GM19324 (cell line): ENCODE results near the gene PXYLP1.
"Not testable (repeated sequence)": the region's sequence is repeated elsewhere in the genome, so short reads cannot be mapped to it uniquely, and the experiment has no call there.

Source experiments
- ATAC-seq: cut with Tn5 transposase; IDR thresholded peaks from one replicate; pipeline ENCODE4 v1.9.1; 2021; ENCODE audit warnings: mild to moderate bottlenecking, moderate library complexity; ENCODE audit not compliant: unreplicated experiment, low FRiP score

Gene PXYLP1

GRCh38 chr3:141289228-141289772 lies 57.7 kb downstream of the PXYLP1 start:
- no peak for ATAC-seq

DNA sequence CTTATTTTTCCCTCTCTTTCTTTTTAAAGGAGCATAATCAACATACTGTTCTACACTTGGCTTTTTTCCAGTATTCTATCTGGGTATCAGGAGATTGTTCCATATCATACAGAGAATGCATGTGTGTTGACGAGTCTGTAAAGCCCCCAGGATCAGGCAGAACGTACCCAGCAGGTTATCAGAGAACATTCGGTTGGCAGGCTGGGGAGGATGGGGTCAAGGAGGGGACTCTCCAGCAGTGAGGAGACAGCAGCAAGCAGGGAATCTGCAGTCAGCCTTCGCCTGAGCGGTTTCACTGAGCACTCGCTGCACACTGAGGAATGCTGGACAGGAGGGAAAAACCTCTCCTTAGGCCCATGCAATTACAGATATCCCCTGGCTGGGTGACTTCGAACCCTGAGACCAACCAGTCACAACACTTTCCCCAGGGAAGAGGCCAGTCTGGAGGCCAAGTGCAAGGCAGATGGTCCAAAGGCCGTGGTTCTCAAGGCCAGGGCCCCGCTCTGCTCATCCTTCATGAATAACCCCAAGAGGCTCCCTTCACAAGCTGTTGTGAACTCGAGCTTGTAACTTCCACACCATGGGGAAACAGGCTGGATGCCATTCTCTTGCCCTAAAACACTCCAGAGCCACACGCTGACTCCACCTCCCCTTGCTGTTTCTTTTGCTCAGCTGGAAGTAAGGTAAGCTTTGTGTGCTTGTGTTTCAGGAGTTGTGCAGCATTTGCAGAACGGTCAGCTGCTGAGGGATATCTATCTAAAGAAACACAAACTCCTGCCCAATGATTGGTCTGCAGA lies 60.1 kb downstream of the PXYLP1 start:
- ATAC-seq: no peak

- ATAC-seq: no peak
Observed at GRCh38 chr3:141292356-141293058, 60.9 kb downstream of the PXYLP1 start.

- ATAC-seq: no peak
Observed at GRCh38 chr3:141294301-141294700, 62.7 kb downstream of the PXYLP1 start.

- no peak for ATAC-seq
Observed at GRCh38 chr3:141294848-141295247, 63.2 kb downstream of the PXYLP1 start.

DNA sequence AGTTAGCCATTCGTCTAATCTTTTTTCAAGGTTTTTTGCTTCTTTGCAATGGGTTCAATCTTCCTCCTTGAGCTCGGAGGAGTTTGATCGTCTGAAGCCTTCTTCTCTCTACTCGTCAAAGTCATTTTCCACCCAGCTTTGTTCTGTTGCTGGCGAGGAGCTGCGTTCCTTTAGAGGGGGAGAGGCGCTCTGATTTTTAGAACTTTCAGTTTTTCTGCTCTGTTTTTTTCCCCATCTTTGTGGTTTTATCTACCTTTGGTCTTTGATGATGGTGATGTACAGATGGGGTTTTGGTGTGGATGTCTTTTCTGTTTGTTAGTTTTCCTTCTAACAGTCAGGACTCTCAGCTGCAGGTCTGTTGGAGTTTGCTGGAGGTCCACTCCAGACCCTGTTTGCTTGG lies 68.8 kb downstream of the PXYLP1 start:
- not testable (repeated sequence) for ATAC-seq

DNA sequence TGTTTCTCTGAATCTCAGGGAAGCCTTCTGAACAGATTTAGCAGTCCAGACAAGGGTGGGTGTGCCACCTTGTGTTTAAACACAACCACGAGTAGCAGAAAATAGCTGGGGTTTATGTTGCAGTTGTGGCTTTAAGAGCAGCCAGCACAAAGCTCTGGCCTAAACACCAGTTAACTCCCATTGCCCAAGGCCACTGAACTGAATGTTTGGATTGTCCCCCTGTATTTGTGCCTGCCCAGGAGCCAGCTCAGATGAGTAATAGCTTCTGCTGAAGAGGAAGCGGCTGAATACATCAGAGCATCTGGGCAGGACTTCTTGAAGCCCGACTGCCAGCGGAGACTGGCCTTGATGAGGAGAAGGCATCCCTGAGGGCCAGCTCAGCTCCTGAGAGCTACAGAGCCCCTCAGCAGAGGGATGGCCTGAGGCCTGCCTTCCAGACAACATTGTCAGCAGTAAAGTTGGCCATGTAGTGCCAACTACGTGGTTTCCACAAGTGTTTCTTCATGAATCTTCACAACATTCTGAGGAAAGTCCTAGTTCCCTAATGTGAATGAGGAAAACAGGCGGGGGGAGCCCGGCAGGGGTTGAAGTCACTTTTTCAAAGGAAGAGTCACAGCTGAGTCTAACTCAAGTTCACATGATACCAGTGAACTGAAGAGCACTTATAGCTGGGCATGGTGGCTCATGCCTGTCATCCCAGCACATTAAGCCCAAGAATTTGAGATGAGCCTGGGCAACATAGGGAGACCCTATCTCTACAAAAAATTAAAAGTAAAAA lies 70.9 kb downstream of the PXYLP1 start:
- no peak for ATAC-seq

GRCh38 chr3:141303481-141304223 lies 72.0 kb downstream of the PXYLP1 start:
- no peak for ATAC-seq

DNA sequence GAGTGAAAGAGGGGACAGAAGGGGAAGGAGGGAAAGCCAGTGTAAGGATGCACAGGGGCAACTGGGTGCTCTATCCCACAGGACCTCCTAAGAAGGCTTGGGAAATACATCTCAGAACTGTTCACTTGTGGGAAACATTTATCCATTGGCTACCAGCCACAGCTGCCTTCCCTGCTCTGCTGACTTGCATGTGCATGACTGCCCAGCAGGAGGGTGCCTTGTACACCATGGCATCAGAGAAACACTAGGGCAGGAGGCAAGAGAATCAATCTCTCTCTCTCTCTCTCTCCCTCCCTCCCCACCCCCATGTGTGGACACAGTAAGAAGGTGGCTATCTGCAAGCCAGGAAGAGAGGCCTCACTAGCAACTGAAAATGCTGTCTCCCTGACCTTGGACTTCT lies 73.8 kb downstream of the PXYLP1 start:
- ATAC-seq: no peak

DNA sequence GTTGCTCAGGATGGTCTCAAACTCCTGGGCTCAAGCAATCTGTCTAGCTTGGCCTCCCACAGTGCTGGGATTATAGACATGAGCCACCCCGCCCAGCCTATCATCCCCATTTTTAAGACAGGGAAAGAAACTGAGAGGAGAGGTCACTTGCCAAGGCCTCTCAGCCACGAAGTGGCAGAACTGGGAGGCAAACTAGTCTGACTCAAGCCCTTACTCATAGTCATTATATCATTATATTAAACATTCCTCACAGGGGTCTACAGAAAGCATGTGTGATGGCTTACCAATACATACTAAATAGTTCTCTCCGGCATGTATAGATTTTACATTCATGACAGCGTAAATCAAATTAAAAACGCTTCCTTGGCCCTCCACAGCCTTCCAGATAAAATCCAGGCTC lies 74.7 kb downstream of the PXYLP1 start:
- ATAC-seq: no peak

- no peak for ATAC-seq
Observed at GRCh38 chr3:141306922-141307321, 75.3 kb downstream of the PXYLP1 start.

- no peak for ATAC-seq
Observed at GRCh38 chr3:141307351-141308059, 75.9 kb downstream of the PXYLP1 start.

GRCh38 chr3:141308588-141309218 lies 77.1 kb downstream of the PXYLP1 start:
- ATAC-seq: no peak

- ATAC-seq: no peak
Observed at GRCh38 chr3:141311170-141311495, 79.5 kb downstream of the PXYLP1 start.

GRCh38 chr3:141311496-141312353 lies 80.1 kb downstream of the PXYLP1 start:
- peak; percentile 97 for ATAC-seq

- no peak for ATAC-seq
Observed at GRCh38 chr3:141312354-141313092, 80.9 kb downstream of the PXYLP1 start.

GRCh38 chr3:141313093-141313683 lies 81.6 kb downstream of the PXYLP1 start:
- no peak for ATAC-seq
